A549 (cell line): Measurements from ENCODE around the gene MPRIP. TPM values are rescaled to one million over a fixed set of nuclear protein-coding genes. Genes with fewer than 3 reads are reported as not detected.
A peak's percentile ranks its signal among the peaks of the same experiment; 100 is the strongest.

Experiments
- ATAC-seq, 2 experiments: fragments of 200-7000 bp in 1 of 2; fragments of >200 bp in 1 of 2; cut with Nextera tagmentation in 1 of 2; cut with Tn5 transposase in 1 of 2; 3 replicates each; pipeline versions ENCODE4 v1.8.0 to v1.9.1; 2018 to 2020; ENCODE audit warnings: mild to moderate bottlenecking in 1 of 2, moderate library complexity in 1 of 2
- CTCF ChIA-PET: fragments of 300-600 bp; sonication (Branson Sonifier 250); formaldehyde crosslinking; extraction: SDS; loops from one replicate; lab custom pipeline; 2021; ENCODE audit warnings: antibody characterized with exemption, inconsistent platforms; lab: Yijun Ruan, JAX
- POLR2A ChIA-PET: fragments of 350-600 bp; formaldehyde crosslinking; extraction: SDS; loops from one replicate; lab custom pipeline; 2021; ENCODE audit warnings: antibody characterized with exemption, inconsistent platforms; lab: Yijun Ruan, JAX
- DNase-seq, 2 experiments: peaks; one replicate each; pipeline versions ENCODE4 v3.0.0 to v3.0.0-alpha.2; 2011 to 2016; ENCODE audit warnings: low read depth in 1 of 2, low spot score in 1 of 2
- FAIRE-seq: peaks from 2 replicates; lab custom pipeline; 2011; peaks lifted over from hg19 to GRCh38; lab: Jason Lieb, UNC
- H3K27ac ChIP-seq, 2 experiments: fragments of >200 bp; sonication (Bioruptor Twin); formaldehyde crosslinking; 3 replicates each; pipeline ENCODE4 v1.5.1; 2016 to 2017
- H3K4me1 ChIP-seq: fragments of >200 bp; sonication (Bioruptor Twin); formaldehyde crosslinking; 3 replicates; pipeline ENCODE4 v1.6.1; 2016
- H3K4me2 ChIP-seq: fragments of >200 bp; sonication (Bioruptor Twin); formaldehyde crosslinking; 3 replicates; pipeline ENCODE4 v1.6.1; 2016
- H3K4me3 ChIP-seq: fragments of >200 bp; sonication (Bioruptor Twin); formaldehyde crosslinking; 3 replicates; pipeline ENCODE4 v1.5.1; 2016
- H3K9me3 ChIP-seq: fragments of >200 bp; sonication (Bioruptor Twin); formaldehyde crosslinking; 3 replicates; pipeline ENCODE4 v1.6.1; 2016
- BHLHE40 ChIP-seq: IDR thresholded peaks from 2 replicates; pipeline ENCODE4 v1.6.1; 2012; ENCODE audit warnings: low read depth, low read length, inconsistent platforms
- CBX2 ChIP-seq: fragments of 200-600 bp; sonication (generic); IDR thresholded peaks from 2 replicates; pipeline ENCODE4 v1.6.1; 2016; ENCODE audit warnings: low read depth, mild to moderate bottlenecking, borderline replicate concordance
- CTCF ChIP-seq: fragments of >200 bp; sonication (Bioruptor Twin); formaldehyde crosslinking; IDR thresholded peaks from 3 replicates; pipeline ENCODE4 v1.5.1; 2016
- E2F6 ChIP-seq: IDR thresholded peaks from 2 replicates; pipeline ENCODE4 v1.6.1; 2012; ENCODE audit warnings: low read depth, borderline replicate concordance
- EHF ChIP-seq: fragments of 250-450 bp; sonication (Bioruptor Pico); IDR thresholded peaks from 2 replicates; pipeline ENCODE4 v1.5.0; 2020; ENCODE audit warnings: mild to moderate bottlenecking
- HDAC2 ChIP-seq: fragments of 200-600 bp; sonication (generic); IDR thresholded peaks from 2 replicates; pipeline ENCODE4 v1.6.1; 2016
- HMGXB4 ChIP-seq: fragments of 250-450 bp; sonication (Bioruptor Pico); IDR thresholded peaks from 2 replicates; pipeline ENCODE4 v1.5.0; 2021; ENCODE audit warnings: mild to moderate bottlenecking, moderate library complexity, borderline replicate concordance
- HOXB13 ChIP-seq: fragments of 250-450 bp; sonication (Bioruptor Pico); IDR thresholded peaks from 2 replicates; pipeline ENCODE4 v1.5.0; 2020; ENCODE audit warnings: low read depth, mild to moderate bottlenecking, moderate library complexity
- HOXB5 ChIP-seq: fragments of 250-450 bp; sonication (Bioruptor Pico); IDR thresholded peaks from 2 replicates; pipeline ENCODE4 v1.5.0; 2020; ENCODE audit warnings: mild to moderate bottlenecking, moderate library complexity
- KDM5A ChIP-seq: fragments of 200-600 bp; sonication (generic); IDR thresholded peaks from 2 replicates; pipeline ENCODE4 v1.6.1; 2016; ENCODE audit warnings: antibody characterized with exemption, mild to moderate bottlenecking
- MAX ChIP-seq: IDR thresholded peaks from 2 replicates; pipeline ENCODE4 v1.6.1; 2012
- MAZ ChIP-seq: fragments of 150-350 bp; IDR thresholded peaks from 2 replicates; pipeline ENCODE4 v1.6.1; 2014; ENCODE audit warnings: antibody characterized with exemption, low read depth, low read length, borderline replicate concordance
- MYC ChIP-seq: IDR thresholded peaks from 2 replicates; pipeline ENCODE4 v1.6.1; 2012; ENCODE audit warnings: mild to moderate bottlenecking, inconsistent platforms, low read length, improper control_type of control experiment, borderline replicate concordance
- NFE2L2 ChIP-seq: fragments of 150-350 bp; conservative IDR thresholded peaks from 2 replicates; pipeline ENCODE4 v1.6.1; 2014; ENCODE audit warnings: low read length
- RAD21 ChIP-seq, 2 experiments: fragments of >200 bp in 1 of 2; sonication (Bioruptor Twin) in 1 of 2; formaldehyde crosslinking in 1 of 2; IDR thresholded peaks in 1 of 2; conservative IDR thresholded peaks in 1 of 2; 2 replicates in 1 of 2; 3 replicates in 1 of 2; pipeline ENCODE4 v1.6.1; 2012 to 2018; ENCODE audit warnings: inconsistent platforms in 1 of 2
- SMC3 ChIP-seq: fragments of >200 bp; sonication (Bioruptor Twin); formaldehyde crosslinking; IDR thresholded peaks from 3 replicates; pipeline ENCODE4 v1.6.1; 2018; ENCODE audit warnings: inconsistent platforms
- SREBF2 ChIP-seq: fragments of 450-650 bp; IDR thresholded peaks from 2 replicates; pipeline ENCODE4 v1.6.1; 2014; ENCODE audit warnings: mild to moderate bottlenecking, moderate library complexity
- TFCP2L1 ChIP-seq: fragments of 250-450 bp; sonication (Bioruptor Pico); IDR thresholded peaks from 2 replicates; pipeline ENCODE4 v1.5.0; 2021; ENCODE audit warnings: mild to moderate bottlenecking
- ZFP36 ChIP-seq: fragments of 450-650 bp; IDR thresholded peaks from 2 replicates; pipeline ENCODE4 v1.6.1; 2014; ENCODE audit warnings: borderline replicate concordance; ENCODE audit not compliant: partially characterized antibody
- ZNF302 ChIP-seq: fragments of 250-450 bp; sonication (Bioruptor Pico); IDR thresholded peaks from 2 replicates; pipeline ENCODE4 v1.9.0; 2021; ENCODE audit warnings: inconsistent platforms, mild to moderate bottlenecking, moderate library complexity
- WGBS: methylation state at CpG from one replicate; pipeline ENCODE4 v1.1.6; 2017; ENCODE audit errors: missing lambda C conversion rate; 5-methylcytosine and 5-hydroxymethylcytosine counted together
- polyA plus RNA-seq, 4 experiments: library from polyadenylated mRNA; depleted of rRNA in 3 of 4; stranded (reverse); fragments of >200 nt; fragmentation: RNase III in 1 of 4; extraction: RNeasy Plus Mini Kit Qiagen cat#74134 plus additional on column Dnase treatment in 1 of 4; gene quantifications; 2 replicates in 3 of 4; 3 replicates in 1 of 4; pipeline ENCODE4 v1.2.3, GENCODE V29; 2011 to 2017

MPRIP gene
- polyA plus RNA-seq, 2 of the 4 experiments (the other 2 are of a cell fraction) = 147 to 228 TPM

- Histone ChIP-seq H3K9me3 (no peaks in the 10 kb centered on the region), H3K4me2 (no peak overlapping the region), H3K27ac (peak overlapping the region in 1 of 2 experiments; percentile 27; a peak in 3 of 6 replicates)
- ATAC-seq = no peak
- CTCF ChIA-PET = interaction anchor here (0.7 kb wide), 1 partner anchor 30 kb away, joined by 3 read pairs; no protein-coding TSS in a partner anchor
- DNase-seq = no peak
- FAIRE-seq = no peak
- TF ChIP-seq MAZ = no peak
- no peak for TF ChIP-seq KDM5A
- no peak for TF ChIP-seq TFCP2L1
- no peak for TF ChIP-seq HDAC2
- no peak for TF ChIP-seq CBX2
- TF ChIP-seq ZFP36 = no peak
- TF ChIP-seq ZNF302 (CRISPR knock-in tag) = no peak
- TF ChIP-seq SREBF2 = no peak
- no peak for TF ChIP-seq RAD21 (conservative IDR thresholded peaks at IDR 0.05 in 1 of 2, IDR thresholded peaks at IDR 0.05 in 1 of 2)
- TF ChIP-seq, all 56 proteins: peak for 0
- 91% methylated on average over 26 of the region's 26 CpGs for WGBS
- Histone ChIP-seq H3K4me1 (peaks cover 87% of the 10 kb centered on the region), H3K4me3 (no peak overlapping the region)
- POLR2A ChIA-PET = no interaction called here
These were observed 69.4 kb downstream of the MPRIP start for GRCh38 chr17:17111401-17112393.

- ChIA-PET POLR2A (no interaction called here), CTCF (interaction anchor here (0.7 to 2.0 kb wide), 6 partner anchors 9 to 115 kb away, joined by 4 to 10 read pairs (median 4); no protein-coding TSS in a partner anchor)
- Histone ChIP-seq H3K4me1 (peaks cover 87% of the 10 kb centered on the region), H3K4me2 (no peak overlapping the region), H3K9me3 (no peaks in the 10 kb centered on the region), H3K27ac (peak overlapping the region in 1 of 2 experiments; percentile 27; a peak in 3 of 6 replicates), H3K4me3 (no peak overlapping the region)
- TF ChIP-seq RAD21 (conservative IDR thresholded peaks at IDR 0.05 in 1 of 2, IDR thresholded peaks at IDR 0.05 in 1 of 2) (no peak), HOXB13 (CRISPR knock-in tag) (no peak), NFE2L2 (no peak), MYC (no peak)
- DNase-seq = no peak
- no peak for FAIRE-seq
- 88% methylated on average over 11 of the region's 11 CpGs for WGBS
- ATAC-seq = peak; percentile 8 to 22; a peak in 3 of 6 replicates
These were observed 70.5 kb downstream of the MPRIP start for GRCh38 chr17:17112628-17113200.

GRCh38 chr17:17114592-17115225 is 72.5 kb downstream of the MPRIP start:
- TF ChIP-seq HOXB5 (no peak), CTCF (no peak), MYC (no peak), BHLHE40 (no peak), E2F6 (no peak), EHF (CRISPR knock-in tag) (no peak), MAX (no peak), SMC3 (no peak), HDAC2 (no peak), HMGXB4 (CRISPR knock-in tag) (no peak)
- TF ChIP-seq, all 56 proteins: peak for 0

More at GRCh38 chr17:17114592-17115225, 72.5 kb downstream of the MPRIP start:
- ATAC-seq = no peak
- 85% methylated on average over 11 of the region's 12 CpGs for WGBS
- DNase-seq = no peak
- ChIA-PET POLR2A (interaction anchor here (0.5 kb wide), 1 partner anchor 47 kb away, joined by 4 read pairs; no protein-coding TSS in a partner anchor), CTCF (interaction anchor here (0.7 to 1.5 kb wide), 4 partner anchors 11 to 27 kb away, joined by 3 to 8 read pairs (median 4); no protein-coding TSS in a partner anchor)
- H3K9me3 ChIP-seq = no peaks in the 10 kb centered on the region
- no peak for FAIRE-seq
- no peak overlapping the region for H3K4me2 ChIP-seq
- peak overlapping the region in 1 of 2 experiments; percentile 33; a peak in 2 of 6 replicates for H3K27ac ChIP-seq
- peaks cover 87% of the 10 kb centered on the region for H3K4me1 ChIP-seq
- H3K4me3 ChIP-seq = no peak overlapping the region
